Activated CD4-positive, alpha-beta memory T cell treated with anti-CD3 and anti-CD28 coated beads for 36 hours (primary cell): Measurements from ENCODE around the gene SGCE. TPM values are rescaled to one million over a fixed set of nuclear protein-coding genes. Genes with fewer than 3 reads are reported as not detected.

Source experiments
- CTCF ChIA-PET: fragments of 350-600 bp; sonication (Branson Sonifier 250); formaldehyde crosslinking; loops from one replicate; lab custom pipeline; 2021; ENCODE audit warnings: antibody characterized with exemption, inconsistent platforms; lab: Charles Lee
- POLR2A ChIA-PET: fragments of 350-600 bp; sonication (Branson Sonifier 250); formaldehyde crosslinking; loops from one replicate; lab custom pipeline; 2021; ENCODE audit warnings: antibody characterized with exemption; lab: Charles Lee
- DNase-seq: peaks from one replicate; pipeline ENCODE4 v3.0.0-alpha.2; 2020
- H3K27ac Mint-ChIP-seq: one replicate; pipeline ENCODE4 v1.8.0; 2021; ENCODE audit warnings: mixed read lengths
- H3K27me3 Mint-ChIP-seq: one replicate; pipeline ENCODE4 v1.8.0; 2021; ENCODE audit warnings: mixed read lengths
- H3K36me3 Mint-ChIP-seq: one replicate; pipeline ENCODE4 v1.8.0; 2021; ENCODE audit warnings: mixed read lengths
- H3K4me1 Mint-ChIP-seq: one replicate; pipeline ENCODE4 v1.8.0; 2021; ENCODE audit warnings: low read depth, mixed read lengths
- H3K4me3 Mint-ChIP-seq: one replicate; pipeline ENCODE4 v1.8.0; 2021; ENCODE audit warnings: mild to moderate bottlenecking, mixed read lengths
- H3K9me3 Mint-ChIP-seq: one replicate; pipeline ENCODE4 v1.8.0; 2021; ENCODE audit warnings: mixed read lengths
- intact Hi-C: fragments of 100-400 bp; cut with micrococcal nuclease; formaldehyde crosslinking; loops from one replicate; pipeline ENCODE4 v1.15.1; 2023
- total RNA-seq, 2 experiments: library from RNA; stranded (reverse); gene quantifications; one replicate each; pipeline ENCODE4 v1.2.3, GENCODE V29; 2021

SGCE gene
- total RNA-seq, 2 experiments from 2014 or later = 0.50 to 0.92 TPM

- no peaks in the 10 kb centered on the region for H3K27me3 Mint-ChIP-seq
- H3K4me3 Mint-ChIP-seq = no peak overlapping the region
- H3K36me3 Mint-ChIP-seq = peaks cover 17% of the 10 kb centered on the region
- ChIA-PET CTCF (no interaction called here), POLR2A (no interaction called here)
- H3K4me1 Mint-ChIP-seq = no peaks in the 10 kb centered on the region
- no peak for DNase-seq
- intact Hi-C loops = no loop called here
- no peak overlapping the region for H3K27ac Mint-ChIP-seq
- H3K9me3 Mint-ChIP-seq = no peaks in the 10 kb centered on the region
These were observed 108.8 kb downstream of the SGCE start for GRCh38 chr7:94547126-94547525.

- no peak for DNase-seq
- POLR2A ChIA-PET = no interaction called here
- intact Hi-C loops = no loop called here
- CTCF ChIA-PET = no interaction called here
- no peak overlapping the region for H3K27ac Mint-ChIP-seq
- H3K36me3 Mint-ChIP-seq = peaks cover 18% of the 10 kb centered on the region
- no peaks in the 10 kb centered on the region for H3K9me3 Mint-ChIP-seq
- H3K4me1 Mint-ChIP-seq = no peaks in the 10 kb centered on the region
- H3K4me3 Mint-ChIP-seq = no peak overlapping the region
- no peaks in the 10 kb centered on the region for H3K27me3 Mint-ChIP-seq
These were observed 115.5 kb downstream of the SGCE start for GRCh38 chr7:94540428-94540827.

Other genes starting within 250 kb of the SGCE start
- gene CASD1, start 146.3 kb downstream of the SGCE start, total RNA-seq = 10 to 100 TPM; 11.5 to 12.0 TPM